SK-N-SH (cell line): ENCODE data around the gene CCR8. TPM values are rescaled to one million over a fixed set of nuclear protein-coding genes. Genes with fewer than 3 reads are reported as not detected.

Source experiments
- CTCF ChIA-PET: fragments of 300-600, 350-600 bp; formaldehyde crosslinking; extraction: SDS; loops from one replicate; lab custom pipeline; 2021; lab: Yijun Ruan, JAX
- POLR2A ChIA-PET: fragments of 350-600 bp; sonication (Branson Sonifier 250); formaldehyde crosslinking; extraction: SDS; loops from one replicate; lab custom pipeline; 2020; ENCODE audit warnings: antibody characterized with exemption, inconsistent platforms; lab: Yijun Ruan, JAX
- DNase-seq: peaks from one replicate; pipeline ENCODE4 v3.0.0; 2012
- H2AFZ ChIP-seq: fragments of 200-600 bp; sonication (generic); 2 replicates; pipeline ENCODE4 v1.8.1; 2016; ENCODE audit warnings: antibody characterized with exemption, mild to moderate bottlenecking, low read depth
- H3F3A ChIP-seq: fragments of 200-600 bp; sonication (generic); replicated peaks from 2 replicates; pipeline ENCODE3; 2016; ENCODE audit warnings: antibody characterized with exemption, mild to moderate bottlenecking; ENCODE audit not compliant: insufficient read depth
- H3K27ac ChIP-seq, 2 experiments: fragments of 200-500 bp in 1 of 2; fragments of 200-600 bp in 1 of 2; sonication (Bioruptor generic) in 1 of 2; sonication (generic), shearing (Covaris generic) in 1 of 2; 2 replicates each; pipeline versions ENCODE4 v1.5.1 to v1.6.1; 2014 to 2016; ENCODE audit warnings: low read depth in 2 of 2, inconsistent platforms in 1 of 2, low read length in 1 of 2, mild to moderate bottlenecking in 1 of 2, mixed read lengths in 1 of 2
- H3K27me3 ChIP-seq: fragments of 200-600 bp; sonication (generic), shearing (Covaris generic); 2 replicates; pipeline ENCODE4 v1.6.1; 2016; ENCODE audit warnings: mixed run types; ENCODE audit not compliant: insufficient read depth
- H3K36me3 ChIP-seq, 2 experiments: fragments of 200-500 bp in 1 of 2; fragments of 200-600 bp in 1 of 2; sonication (Bioruptor generic) in 1 of 2; sonication (generic) in 1 of 2; replicated peaks in 1 of 2; 2 replicates each; pipeline versions ENCODE3 to v1.5.1; 2014 to 2016; ENCODE audit warnings: low read length in 1 of 2, mild to moderate bottlenecking in 1 of 2; ENCODE audit not compliant: insufficient read depth in 2 of 2, control insufficient read depth in 1 of 2
- H3K4me1 ChIP-seq, 2 experiments: fragments of 200-500 bp in 1 of 2; fragments of 200-600 bp in 1 of 2; sonication (Bioruptor generic) in 1 of 2; sonication (generic), shearing (Covaris generic) in 1 of 2; 2 replicates each; pipeline versions ENCODE4 v1.5.1 to v1.6.1; 2014 to 2016; ENCODE audit warnings: low read depth in 1 of 2, low read length in 1 of 2, mixed run types in 1 of 2; ENCODE audit not compliant: insufficient read depth in 2 of 2, control insufficient read depth in 1 of 2
- H3K4me2 ChIP-seq: fragments of 200-600 bp; sonication (generic), shearing (Covaris generic); 2 replicates; pipeline ENCODE4 v1.6.1; 2017; ENCODE audit warnings: mixed run types
- H3K4me3 ChIP-seq, 2 experiments: fragments of 200-500 bp in 1 of 2; fragments of 200-600 bp in 1 of 2; sonication (Bioruptor generic) in 1 of 2; sonication (generic), shearing (Covaris generic) in 1 of 2; 2 replicates each; pipeline versions ENCODE4 v1.5.1 to v1.8.1; 2014 to 2016; ENCODE audit warnings: low read depth in 2 of 2, inconsistent platforms in 1 of 2, low read length in 1 of 2, mild to moderate bottlenecking in 1 of 2, mixed read lengths in 1 of 2, moderate library complexity in 1 of 2
- H3K79me2 ChIP-seq: fragments of 200-600 bp; sonication (generic); 2 replicates; pipeline ENCODE4 v1.8.1; 2017; ENCODE audit warnings: mild to moderate bottlenecking; ENCODE audit not compliant: insufficient read depth
- H3K9ac ChIP-seq: fragments of 200-600 bp; sonication (generic); 2 replicates; pipeline ENCODE4 v1.6.1; 2017; ENCODE audit warnings: mixed run types
- H3K9me2 ChIP-seq: fragments of 200-600 bp; sonication (generic); 2 replicates; pipeline ENCODE4 v1.6.1; 2017; ENCODE audit warnings: mixed run types
- H3K9me3 ChIP-seq: fragments of 200-600 bp; sonication (generic); 2 replicates; pipeline ENCODE4 v1.6.1; 2017; ENCODE audit warnings: mixed run types, mild to moderate bottlenecking, moderate library complexity
- H4K20me1 ChIP-seq: fragments of 200-600 bp; sonication (generic); 2 replicates; pipeline ENCODE4 v1.6.1; 2017; ENCODE audit warnings: mild to moderate bottlenecking, mixed run types; ENCODE audit not compliant: insufficient read depth
- CHD2 ChIP-seq: fragments of 150-350 bp; IDR thresholded peaks from 2 replicates; pipeline ENCODE4 v1.6.1; 2018; ENCODE audit warnings: low read length; ENCODE audit not compliant: partially characterized antibody
- ELF1 ChIP-seq: IDR thresholded peaks from 2 replicates; pipeline ENCODE4 v1.4.0; 2012
- FOSL2 ChIP-seq: IDR thresholded peaks from 2 replicates; pipeline ENCODE4 v1.4.0; 2012; ENCODE audit warnings: low read depth, mild to moderate bottlenecking, moderate library complexity, borderline replicate concordance
- FOXJ3 ChIP-seq: sonication (generic); formaldehyde crosslinking; IDR thresholded peaks from 2 replicates; pipeline ENCODE4 v1.5.1; 2020; ENCODE audit warnings: mild to moderate bottlenecking, missing genetic modification reagents
- FOXM1 ChIP-seq: IDR thresholded peaks from 2 replicates; pipeline ENCODE4 v1.4.0; 2012; ENCODE audit warnings: low read depth, mild to moderate bottlenecking
- GABPA ChIP-seq: IDR thresholded peaks from 2 replicates; pipeline ENCODE4 v1.4.0; 2012; ENCODE audit warnings: low read depth, mild to moderate bottlenecking
- GATA2 ChIP-seq: sonication (generic); formaldehyde crosslinking; IDR thresholded peaks from 2 replicates; pipeline ENCODE4 v1.5.0; 2020; ENCODE audit warnings: mild to moderate bottlenecking, missing genetic modification reagents
- IRF3 ChIP-seq: fragments of 150-350 bp; IDR thresholded peaks from 2 replicates; pipeline ENCODE4 v1.6.1; 2016; ENCODE audit warnings: mild to moderate bottlenecking, low read depth, low read length
- MXI1 ChIP-seq: IDR thresholded peaks from 2 replicates; pipeline ENCODE4 v1.6.1; 2012; ENCODE audit warnings: mild to moderate bottlenecking, low read depth, low read length, improper control_type of control experiment
- NFIC ChIP-seq: IDR thresholded peaks from 2 replicates; pipeline ENCODE4 v1.4.0; 2012; ENCODE audit warnings: borderline replicate concordance
- NRF1 ChIP-seq: IDR thresholded peaks from 2 replicates; pipeline ENCODE4 v1.6.1; 2012; ENCODE audit warnings: low read depth, mild to moderate bottlenecking, low read length
- RCOR1 ChIP-seq: fragments of 150-350 bp; IDR thresholded peaks from 2 replicates; pipeline ENCODE4 v1.6.1; 2017; ENCODE audit warnings: antibody characterized with exemption, low read length
- RFX5 ChIP-seq: IDR thresholded peaks from 2 replicates; pipeline ENCODE4 v1.6.1; 2012; ENCODE audit warnings: mild to moderate bottlenecking, improper control_type of control experiment, low read length
- RXRA ChIP-seq: IDR thresholded peaks from 2 replicates; pipeline ENCODE4 v1.4.0; 2012; ENCODE audit warnings: low read depth, mild to moderate bottlenecking, borderline replicate concordance
- SMC3 ChIP-seq: IDR thresholded peaks from 2 replicates; pipeline ENCODE4 v1.6.1; 2012; ENCODE audit warnings: low read depth, low read length, improper control_type of control experiment
- TAF1 ChIP-seq: IDR thresholded peaks from 2 replicates; pipeline ENCODE4 v1.6.1; 2012; ENCODE audit warnings: low read depth, mild to moderate bottlenecking, low read length, moderate library complexity, borderline replicate concordance
- TEAD4 ChIP-seq: IDR thresholded peaks from 2 replicates; pipeline ENCODE4 v1.4.0; 2012; ENCODE audit warnings: mild to moderate bottlenecking, borderline replicate concordance; ENCODE audit not compliant: insufficient read depth
- USF1 ChIP-seq: IDR thresholded peaks from 2 replicates; pipeline ENCODE4 v1.4.0; 2012; ENCODE audit warnings: low read depth, borderline replicate concordance
- USF2 ChIP-seq: fragments of 150-350 bp; IDR thresholded peaks from 2 replicates; pipeline ENCODE4 v1.6.1; 2017; ENCODE audit warnings: antibody characterized with exemption, low read length, low read depth, borderline replicate concordance
- WGBS: methylation state at CpG from one replicate; pipeline ENCODE4 v1.1.6; 2017; ENCODE audit warnings: low lambda C conversion rate; 5-methylcytosine and 5-hydroxymethylcytosine counted together
- polyA plus RNA-seq, 3 experiments: library from polyadenylated mRNA; depleted of rRNA; stranded (reverse); fragments of >200 nt; gene quantifications; 2 replicates each; pipeline ENCODE4 v1.2.3, GENCODE V29; 2012
- TF ChIP-seq, protein P1 (sequence below): IDR thresholded peaks from 2 replicates; pipeline ENCODE4 v1.6.1; 2012; ENCODE audit warnings: mild to moderate bottlenecking, low read depth, low read length, moderate library complexity
- TF ChIP-seq, protein P2 (sequence below): IDR thresholded peaks from 2 replicates; pipeline ENCODE4 v1.4.0; 2012; ENCODE audit warnings: low read depth, borderline replicate concordance

The CCR8 gene
- polyA plus RNA-seq, 1 of the 3 experiments (the other 2 are of a cell fraction): not detected

DNA sequence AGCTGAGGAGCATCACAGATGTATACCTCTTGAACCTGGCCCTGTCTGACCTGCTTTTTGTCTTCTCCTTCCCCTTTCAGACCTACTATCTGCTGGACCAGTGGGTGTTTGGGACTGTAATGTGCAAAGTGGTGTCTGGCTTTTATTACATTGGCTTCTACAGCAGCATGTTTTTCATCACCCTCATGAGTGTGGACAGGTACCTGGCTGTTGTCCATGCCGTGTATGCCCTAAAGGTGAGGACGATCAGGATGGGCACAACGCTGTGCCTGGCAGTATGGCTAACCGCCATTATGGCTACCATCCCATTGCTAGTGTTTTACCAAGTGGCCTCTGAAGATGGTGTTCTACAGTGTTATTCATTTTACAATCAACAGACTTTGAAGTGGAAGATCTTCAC lies 3.0 kb downstream of the CCR8 start:
- no peak overlapping the region for H3K4me2 ChIP-seq
- TF ChIP-seq TAF1 (no peak), TEAD4 (no peak), GABPA (no peak), NFIC (no peak)
- no peak overlapping the region for H3K4me3 ChIP-seq
- ChIA-PET POLR2A (no interaction called here), CTCF (no interaction called here)
- H4K20me1 ChIP-seq: no peaks in the 10 kb centered on the region
- H3K9me2 ChIP-seq: no peaks in the 10 kb centered on the region
- no peaks in the 10 kb centered on the region for H3K79me2 ChIP-seq
- H3K9me3 ChIP-seq: no peaks in the 10 kb centered on the region
- no peaks in the 10 kb centered on the region for H3F3A ChIP-seq
- H3K27me3 ChIP-seq: no peaks in the 10 kb centered on the region
- no peak overlapping the region for H3K27ac ChIP-seq
- H3K9ac ChIP-seq: no peak overlapping the region
- H3K4me1 ChIP-seq: peaks cover 0 to 3% of the 10 kb centered on the region in 2 experiments; a peak in 1 of 4 replicates
- no peak overlapping the region for H2AFZ ChIP-seq
- WGBS: 16% methylated on average over 4 of the region's 4 CpGs
- no peak for DNase-seq
- no peaks in the 10 kb centered on the region for H3K36me3 ChIP-seq

DNA sequence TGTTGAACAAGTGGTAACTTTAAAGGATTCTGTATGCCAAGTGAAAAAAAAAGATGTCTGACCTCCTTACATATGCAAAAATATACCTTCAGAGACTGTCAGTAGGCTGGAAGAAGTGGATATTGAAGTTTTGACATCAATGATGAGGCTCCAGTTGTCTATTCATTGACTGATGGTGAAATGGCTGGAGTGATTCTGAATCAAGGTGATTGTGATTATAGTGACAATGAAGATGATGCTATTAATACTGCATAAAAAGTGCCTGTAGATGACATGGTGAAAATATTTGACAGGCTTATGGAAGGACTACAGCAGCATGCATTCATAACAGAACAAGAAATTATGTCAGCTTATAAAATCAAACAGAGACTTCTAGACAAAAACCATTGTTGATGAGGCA lies 4.1 kb downstream of the CCR8 start:
- TF ChIP-seq NRF1 (no peak), MXI1 (no peak), IRF3 (no peak), RXRA (no peak), USF1 (no peak), RFX5 (no peak), RCOR1 (no peak), SMC3 (no peak), GATA2 (CRISPR knock-in tag) (no peak), FOXM1 (no peak), NFIC (no peak), FOXJ3 (CRISPR knock-in tag) (no peak), USF2 (no peak), CHD2 (no peak), FOSL2 (no peak), ELF1 (no peak), GABPA (no peak)
- TF ChIP-seq, protein P1, sequence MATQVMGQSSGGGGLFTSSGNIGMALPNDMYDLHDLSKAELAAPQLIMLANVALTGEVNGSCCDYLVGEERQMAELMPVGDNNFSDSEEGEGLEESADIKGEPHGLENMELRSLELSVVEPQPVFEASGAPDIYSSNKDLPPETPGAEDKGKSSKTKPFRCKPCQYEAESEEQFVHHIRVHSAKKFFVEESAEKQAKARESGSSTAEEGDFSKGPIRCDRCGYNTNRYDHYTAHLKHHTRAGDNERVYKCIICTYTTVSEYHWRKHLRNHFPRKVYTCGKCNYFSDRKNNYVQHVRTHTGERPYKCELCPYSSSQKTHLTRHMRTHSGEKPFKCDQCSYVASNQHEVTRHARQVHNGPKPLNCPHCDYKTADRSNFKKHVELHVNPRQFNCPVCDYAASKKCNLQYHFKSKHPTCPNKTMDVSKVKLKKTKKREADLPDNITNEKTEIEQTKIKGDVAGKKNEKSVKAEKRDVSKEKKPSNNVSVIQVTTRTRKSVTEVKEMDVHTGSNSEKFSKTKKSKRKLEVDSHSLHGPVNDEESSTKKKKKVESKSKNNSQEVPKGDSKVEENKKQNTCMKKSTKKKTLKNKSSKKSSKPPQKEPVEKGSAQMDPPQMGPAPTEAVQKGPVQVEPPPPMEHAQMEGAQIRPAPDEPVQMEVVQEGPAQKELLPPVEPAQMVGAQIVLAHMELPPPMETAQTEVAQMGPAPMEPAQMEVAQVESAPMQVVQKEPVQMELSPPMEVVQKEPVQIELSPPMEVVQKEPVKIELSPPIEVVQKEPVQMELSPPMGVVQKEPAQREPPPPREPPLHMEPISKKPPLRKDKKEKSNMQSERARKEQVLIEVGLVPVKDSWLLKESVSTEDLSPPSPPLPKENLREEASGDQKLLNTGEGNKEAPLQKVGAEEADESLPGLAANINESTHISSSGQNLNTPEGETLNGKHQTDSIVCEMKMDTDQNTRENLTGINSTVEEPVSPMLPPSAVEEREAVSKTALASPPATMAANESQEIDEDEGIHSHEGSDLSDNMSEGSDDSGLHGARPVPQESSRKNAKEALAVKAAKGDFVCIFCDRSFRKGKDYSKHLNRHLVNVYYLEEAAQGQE: no peak
- TF ChIP-seq, protein P2, sequence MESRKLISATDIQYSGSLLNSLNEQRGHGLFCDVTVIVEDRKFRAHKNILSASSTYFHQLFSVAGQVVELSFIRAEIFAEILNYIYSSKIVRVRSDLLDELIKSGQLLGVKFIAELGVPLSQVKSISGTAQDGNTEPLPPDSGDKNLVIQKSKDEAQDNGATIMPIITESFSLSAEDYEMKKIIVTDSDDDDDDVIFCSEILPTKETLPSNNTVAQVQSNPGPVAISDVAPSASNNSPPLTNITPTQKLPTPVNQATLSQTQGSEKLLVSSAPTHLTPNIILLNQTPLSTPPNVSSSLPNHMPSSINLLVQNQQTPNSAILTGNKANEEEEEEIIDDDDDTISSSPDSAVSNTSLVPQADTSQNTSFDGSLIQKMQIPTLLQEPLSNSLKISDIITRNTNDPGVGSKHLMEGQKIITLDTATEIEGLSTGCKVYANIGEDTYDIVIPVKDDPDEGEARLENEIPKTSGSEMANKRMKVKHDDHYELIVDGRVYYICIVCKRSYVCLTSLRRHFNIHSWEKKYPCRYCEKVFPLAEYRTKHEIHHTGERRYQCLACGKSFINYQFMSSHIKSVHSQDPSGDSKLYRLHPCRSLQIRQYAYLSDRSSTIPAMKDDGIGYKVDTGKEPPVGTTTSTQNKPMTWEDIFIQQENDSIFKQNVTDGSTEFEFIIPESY: no peak
- Histone ChIP-seq H2AFZ (no peak overlapping the region), H3K36me3 (no peaks in the 10 kb centered on the region), H3K9ac (no peak overlapping the region), H3K4me1 (peaks cover 0 to 3% of the 10 kb centered on the region in 2 experiments; a peak in 1 of 4 replicates), H3K9me2 (no peaks in the 10 kb centered on the region), H3K27me3 (no peaks in the 10 kb centered on the region), H3K27ac (no peak overlapping the region), H3K4me2 (no peak overlapping the region), H3F3A (no peaks in the 10 kb centered on the region), H4K20me1 (no peaks in the 10 kb centered on the region), H3K79me2 (no peaks in the 10 kb centered on the region), H3K9me3 (no peaks in the 10 kb centered on the region), H3K4me3 (no peak overlapping the region)
- ChIA-PET POLR2A (no interaction called here), CTCF (no interaction called here)
- no peak for DNase-seq
